Measurements from ENCODE around the gene GAGE13. TPM values are rescaled to one million over a fixed set of nuclear protein-coding genes. Genes with fewer than 3 reads are reported as not detected.
"Not testable (repeated sequence)": the region's sequence is repeated elsewhere in the genome, so short reads cannot be mapped to it uniquely, and the experiment has no call there.

Gene GAGE13, protein sequence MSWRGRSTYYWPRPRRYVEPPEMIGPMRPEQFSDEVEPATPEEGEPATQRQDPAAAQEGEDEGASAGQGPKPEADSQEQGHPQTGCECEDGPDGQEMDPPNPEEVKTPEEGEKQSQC
- not detected for total RNA-seq

GRCh38 chrX:49331282-49331681 lies at the start of gene GAGE13:
GAGE13 (plus strand) TSS chrX:49331582; CDS start chrX:49332738, 1,156 bp downstream.
- H3K4me1 ChIP-seq (replicated peaks); H3K36me3 ChIP-seq; H3K27me3 ChIP-seq (replicated peaks; ENCODE audit: insufficient read depth); H3K4me3 ChIP-seq; DNase-seq (ENCODE audit: low spot score); H3K9me3 ChIP-seq; H3K27ac ChIP-seq; intact Hi-C loops (cut with DNase I): not testable (repeated sequence)
- WGBS, result no CpG with 5 or more reads among the region's 16 CpGs

- H3K27ac ChIP-seq, result no peak overlapping the region
- intact Hi-C loops (cut with DNase I), result loop anchor here (10.0 kb wide), 2 partner anchors 472 to 562 kb away; no protein-coding TSS in a partner anchor
- TF ChIP-seq, protein P1, sequence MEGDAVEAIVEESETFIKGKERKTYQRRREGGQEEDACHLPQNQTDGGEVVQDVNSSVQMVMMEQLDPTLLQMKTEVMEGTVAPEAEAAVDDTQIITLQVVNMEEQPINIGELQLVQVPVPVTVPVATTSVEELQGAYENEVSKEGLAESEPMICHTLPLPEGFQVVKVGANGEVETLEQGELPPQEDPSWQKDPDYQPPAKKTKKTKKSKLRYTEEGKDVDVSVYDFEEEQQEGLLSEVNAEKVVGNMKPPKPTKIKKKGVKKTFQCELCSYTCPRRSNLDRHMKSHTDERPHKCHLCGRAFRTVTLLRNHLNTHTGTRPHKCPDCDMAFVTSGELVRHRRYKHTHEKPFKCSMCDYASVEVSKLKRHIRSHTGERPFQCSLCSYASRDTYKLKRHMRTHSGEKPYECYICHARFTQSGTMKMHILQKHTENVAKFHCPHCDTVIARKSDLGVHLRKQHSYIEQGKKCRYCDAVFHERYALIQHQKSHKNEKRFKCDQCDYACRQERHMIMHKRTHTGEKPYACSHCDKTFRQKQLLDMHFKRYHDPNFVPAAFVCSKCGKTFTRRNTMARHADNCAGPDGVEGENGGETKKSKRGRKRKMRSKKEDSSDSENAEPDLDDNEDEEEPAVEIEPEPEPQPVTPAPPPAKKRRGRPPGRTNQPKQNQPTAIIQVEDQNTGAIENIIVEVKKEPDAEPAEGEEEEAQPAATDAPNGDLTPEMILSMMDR (IDR thresholded peaks at IDR 0.05), result peak in 1 of 4 experiments; percentile 29
- no peak for TF ChIP-seq POLR2A (IDR thresholded peaks at IDR 0.05)
- TF ChIP-seq POLR2AphosphoS5 (IDR thresholded peaks at IDR 0.05), result peak; percentile 11
These were observed 48.8 kb upstream of the GAGE13 start for GRCh38 chrX:49282647-49283011.

GRCh38 chrX:49284212-49284611 lies 47.2 kb upstream of the GAGE13 start:
- H3K27me3 ChIP-seq (replicated peaks; ENCODE audit: insufficient read depth), result no peaks in the 10 kb centered on the region
- intact Hi-C loops (cut with DNase I), result loop anchor here (10.0 kb wide), 2 partner anchors 471 to 561 kb away; no protein-coding TSS in a partner anchor
- no peaks in the 10 kb centered on the region for H3K9me3 ChIP-seq
- no peaks in the 10 kb centered on the region for H3K36me3 ChIP-seq
- WGBS, result 88% methylated on average over 2 of the region's 3 CpGs
- H3K4me3 ChIP-seq, result no peak overlapping the region
- TF ChIP-seq POLR2A (IDR thresholded peaks at IDR 0.05) (no peak), POLR2AphosphoS5 (IDR thresholded peaks at IDR 0.05) (no peak)
- TF ChIP-seq, protein P1 (IDR thresholded peaks at IDR 0.05), result no peak
- H3K4me1 ChIP-seq (replicated peaks), result no peaks in the 10 kb centered on the region
- no peak for DNase-seq (ENCODE audit: low spot score)
- H3K27ac ChIP-seq, result no peak overlapping the region

More at GRCh38 chrX:49282647-49283011, 48.8 kb upstream of the GAGE13 start:
- Histone ChIP-seq H3K4me1 (replicated peaks) (no peaks in the 10 kb centered on the region), H3K4me3 (no peak overlapping the region), H3K27me3 (replicated peaks; ENCODE audit: insufficient read depth) (no peaks in the 10 kb centered on the region), H3K9me3 (no peaks in the 10 kb centered on the region), H3K36me3 (no peaks in the 10 kb centered on the region)
- WGBS, result 26% methylated on average over 11 of the region's 11 CpGs
- DNase-seq (ENCODE audit: low spot score), result no peak

- intact Hi-C loops (cut with DNase I), result loop anchor here (10.0 kb wide), 2 partner anchors 469 to 559 kb away; no protein-coding TSS in a partner anchor
- H3K27ac ChIP-seq, result no peak overlapping the region
- H3K36me3 ChIP-seq, result no peaks in the 10 kb centered on the region
- no peak for DNase-seq (ENCODE audit: low spot score)
- 98% methylated on average over 9 of the region's 18 CpGs for WGBS
- H3K9me3 ChIP-seq, result no peaks in the 10 kb centered on the region
- no peak overlapping the region for H3K4me3 ChIP-seq
- TF ChIP-seq, protein P1 (IDR thresholded peaks at IDR 0.05), result no peak
- no peaks in the 10 kb centered on the region for H3K4me1 ChIP-seq (replicated peaks)
- H3K27me3 ChIP-seq (replicated peaks; ENCODE audit: insufficient read depth), result no peaks in the 10 kb centered on the region
These were observed 45.2 kb upstream of the GAGE13 start for GRCh38 chrX:49286136-49286535.

- Histone ChIP-seq H3K36me3 (no peaks in the 10 kb centered on the region), H3K9me3 (no peaks in the 10 kb centered on the region), H3K27ac (no peak overlapping the region), H3K4me3 (no peak overlapping the region), H3K27me3 (replicated peaks; ENCODE audit: insufficient read depth) (no peaks in the 10 kb centered on the region), H3K4me1 (replicated peaks) (no peaks in the 10 kb centered on the region)
- DNase-seq (ENCODE audit: low spot score), result no peak
- TF ChIP-seq, protein P1 (IDR thresholded peaks at IDR 0.05), result no peak
- TF ChIP-seq POLR2A (IDR thresholded peaks at IDR 0.05), result no peak
- no peak for TF ChIP-seq POLR2AphosphoS5 (IDR thresholded peaks at IDR 0.05)
- WGBS, result 91% methylated on average over 4 of the region's 4 CpGs
- intact Hi-C loops (cut with DNase I), result loop anchor here (10.0 kb wide), 2 partner anchors 468 to 558 kb away; no protein-coding TSS in a partner anchor
These were observed 44.8 kb upstream of the GAGE13 start for GRCh38 chrX:49286581-49286980.
